ENCODE data around the gene ANKS3.

Gene ANKS3

GRCh38 chr16:4734063-4734729, at the start of gene ANKS3, which contains the start of gene DNAAF8:
TSS of gene ANKS3 (minus strand) at chr16:4734271. CDS start at chr16:4730149, 4,122 bp downstream.
TSS of gene DNAAF8 (plus strand) at chr16:4734537. CDS start at chr16:4736515, 1,978 bp downstream.
- peak; percentile 84 for DNase-seq

- DNase-seq: no peak
Observed at GRCh38 chr16:4783251-4783950, 49.3 kb upstream of the ANKS3 start.

GRCh38 chr16:4780235-4780634, 46.2 kb upstream of the ANKS3 start:
- no peak for DNase-seq

- DNase-seq: no peak
Observed at GRCh38 chr16:4778050-4778392, 44.0 kb upstream of the ANKS3 start.

GRCh38 chr16:4777339-4778049, 43.4 kb upstream of the ANKS3 start:
- no peak for DNase-seq

- no peak for DNase-seq
Observed at GRCh38 chr16:4776141-4776705, 42.2 kb upstream of the ANKS3 start.

GRCh38 chr16:4775005-4775404, 40.9 kb upstream of the ANKS3 start:
- no peak for DNase-seq

- DNase-seq: no peak
Observed at GRCh38 chr16:4772351-4772750, 38.3 kb upstream of the ANKS3 start.

- no peak for DNase-seq
Observed at GRCh38 chr16:4771646-4772045, 37.6 kb upstream of the ANKS3 start.

- no peak for DNase-seq
Observed at GRCh38 chr16:4769306-4769638, 35.2 kb upstream of the ANKS3 start.

GRCh38 chr16:4768549-4769305, 34.7 kb upstream of the ANKS3 start:
- peak; percentile 88 for DNase-seq

- DNase-seq: no peak
Observed at GRCh38 chr16:4767872-4768548, 33.9 kb upstream of the ANKS3 start.

GRCh38 chr16:4766875-4767628, 33.0 kb upstream of the ANKS3 start, which contains the start of gene ZNF500:
TSS of gene ZNF500 (minus strand) at chr16:4767162. CDS start at chr16:4765978, 1,184 bp downstream.
- peak; percentile 99 for DNase-seq

GRCh38 chr16:4765511-4766474, 31.7 kb upstream of the ANKS3 start:
- no peak for DNase-seq

- DNase-seq: no peak
Observed at GRCh38 chr16:4763791-4764190, 29.7 kb upstream of the ANKS3 start.

- no peak for DNase-seq
Observed at GRCh38 chr16:4762205-4762604, 28.1 kb upstream of the ANKS3 start.

- DNase-seq: no peak
Observed at GRCh38 chr16:4760221-4760910, 26.3 kb upstream of the ANKS3 start.

- no peak for DNase-seq
Observed at GRCh38 chr16:4755687-4756086, 21.6 kb upstream of the ANKS3 start.

GRCh38 chr16:4754865-4755264, 20.8 kb upstream of the ANKS3 start:
- DNase-seq: no peak

GRCh38 chr16:4753227-4753626, 19.2 kb upstream of the ANKS3 start:
- DNase-seq: no peak

Measured in activated naive CD4-positive, alpha-beta T cell treated with anti-CD3 and anti-CD28 coated beads, Interleukin-2, amount 50 U/mL, for 16 hours (primary cell).